DND-41 (cell line): Measurements from ENCODE around the gene EIF1AD.

Experiments
- EZH2 ChIP-seq: IDR thresholded peaks from 3 replicates; pipeline ENCODE4 v1.6.1; 2012; ENCODE audit warnings: borderline replicate concordance, low read depth, mild to moderate bottlenecking, moderate library complexity, low read length, inconsistent platforms; ENCODE audit not compliant: severe bottlenecking
- TF ChIP-seq, protein P1 (sequence below): IDR thresholded peaks from 2 replicates; pipeline ENCODE4 v1.5.1; 2012; ENCODE audit warnings: borderline replicate concordance, low read length, moderate library complexity, mild to moderate bottlenecking; ENCODE audit not compliant: poor library complexity, severe bottlenecking; ENCODE audit errors: extremely low read depth

DNA sequence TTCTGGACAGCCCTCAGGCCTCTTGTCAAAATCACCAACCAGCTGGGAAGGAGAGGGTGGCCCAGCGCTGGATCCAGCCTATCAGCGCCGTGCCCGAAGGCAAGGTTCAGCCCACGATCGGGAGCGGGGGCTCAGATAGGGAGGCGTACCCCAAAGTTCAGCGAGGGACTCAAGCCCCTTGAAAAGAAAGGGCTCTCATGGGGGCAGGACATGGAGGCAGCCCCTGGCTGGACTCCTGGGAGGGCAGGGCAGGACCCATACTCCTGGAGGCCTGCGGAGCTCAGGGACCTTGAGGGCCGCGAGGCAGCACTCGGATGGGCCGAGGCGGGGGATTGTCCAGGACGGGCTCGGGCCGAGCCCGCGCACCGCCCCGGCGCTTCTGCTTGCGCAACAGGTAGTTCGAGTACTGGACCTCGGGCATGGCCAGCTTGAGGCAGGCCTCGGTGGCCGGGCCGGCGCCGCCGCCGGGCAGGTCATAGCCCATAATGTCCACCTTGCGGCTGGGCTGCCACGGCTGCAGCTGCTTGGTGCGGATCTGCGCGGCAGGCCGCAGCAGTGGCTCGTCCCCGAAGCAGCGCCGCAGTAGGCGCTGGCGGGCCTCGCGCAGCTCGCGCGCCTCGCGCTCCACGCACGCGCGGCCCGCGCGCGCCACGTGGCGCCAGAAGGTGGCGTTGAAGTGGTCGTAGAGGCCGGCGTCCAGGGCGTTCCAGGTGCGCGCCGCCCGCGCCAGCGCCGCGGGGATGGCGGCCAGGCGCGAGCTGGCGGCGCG is 40.5 kb upstream of the EIF1AD start:
- TF ChIP-seq, protein P1, sequence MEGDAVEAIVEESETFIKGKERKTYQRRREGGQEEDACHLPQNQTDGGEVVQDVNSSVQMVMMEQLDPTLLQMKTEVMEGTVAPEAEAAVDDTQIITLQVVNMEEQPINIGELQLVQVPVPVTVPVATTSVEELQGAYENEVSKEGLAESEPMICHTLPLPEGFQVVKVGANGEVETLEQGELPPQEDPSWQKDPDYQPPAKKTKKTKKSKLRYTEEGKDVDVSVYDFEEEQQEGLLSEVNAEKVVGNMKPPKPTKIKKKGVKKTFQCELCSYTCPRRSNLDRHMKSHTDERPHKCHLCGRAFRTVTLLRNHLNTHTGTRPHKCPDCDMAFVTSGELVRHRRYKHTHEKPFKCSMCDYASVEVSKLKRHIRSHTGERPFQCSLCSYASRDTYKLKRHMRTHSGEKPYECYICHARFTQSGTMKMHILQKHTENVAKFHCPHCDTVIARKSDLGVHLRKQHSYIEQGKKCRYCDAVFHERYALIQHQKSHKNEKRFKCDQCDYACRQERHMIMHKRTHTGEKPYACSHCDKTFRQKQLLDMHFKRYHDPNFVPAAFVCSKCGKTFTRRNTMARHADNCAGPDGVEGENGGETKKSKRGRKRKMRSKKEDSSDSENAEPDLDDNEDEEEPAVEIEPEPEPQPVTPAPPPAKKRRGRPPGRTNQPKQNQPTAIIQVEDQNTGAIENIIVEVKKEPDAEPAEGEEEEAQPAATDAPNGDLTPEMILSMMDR = no peak
- TF ChIP-seq EZH2 = no peak
